Keratinocyte (primary cell): Measurements from ENCODE around the gene FBXO27. TPM values are rescaled to one million over a fixed set of nuclear protein-coding genes. Genes with fewer than 3 reads are reported as not detected.

Source experiments
- DNase-seq: peaks from one replicate; pipeline ENCODE4 v3.0.0-alpha.2; 2011; ENCODE audit warnings: low read depth, missing footprints, low spot score
- FAIRE-seq: peaks from 2 replicates; lab custom pipeline; 2011; peaks lifted over from hg19 to GRCh38; lab: Jason Lieb, UNC
- H2AFZ ChIP-seq: 2 replicates; pipeline ENCODE4 v1.6.0; 2012; ENCODE audit warnings: low read length, control low read depth, inconsistent platforms; ENCODE audit not compliant: control insufficient read depth
- H3K27ac ChIP-seq: 2 replicates; pipeline ENCODE4 v1.5.1; 2011; ENCODE audit warnings: low read length; ENCODE audit not compliant: control insufficient read depth, insufficient read depth
- H3K27me3 ChIP-seq: 3 replicates; pipeline ENCODE4 v1.6.0; 2011; ENCODE audit warnings: low read length; ENCODE audit not compliant: control insufficient read depth, insufficient read depth; ENCODE audit errors: extremely low read depth
- H3K36me3 ChIP-seq, 2 experiments: 2 replicates in 1 of 2; 3 replicates in 1 of 2; pipeline ENCODE4 v1.5.1; 2011; ENCODE audit warnings: low read length in 2 of 2, mild to moderate bottlenecking in 1 of 2; ENCODE audit not compliant: control insufficient read depth in 2 of 2, insufficient read depth in 2 of 2; ENCODE audit errors: extremely low read depth in 1 of 2
- H3K4me1 ChIP-seq: 3 replicates; pipeline ENCODE4 v1.5.1; 2011; ENCODE audit warnings: low read length; ENCODE audit not compliant: control insufficient read depth, insufficient read depth; ENCODE audit errors: extremely low read depth
- H3K4me2 ChIP-seq: 3 replicates; pipeline ENCODE4 v1.6.0; 2011; ENCODE audit warnings: low read depth, low read length; ENCODE audit not compliant: control insufficient read depth, insufficient read depth; ENCODE audit errors: extremely low read depth
- H3K4me3 ChIP-seq, 3 experiments: fragments of 200-600 bp in 1 of 3; sonication (generic) in 1 of 3; 2 replicates in 2 of 3; 3 replicates in 1 of 3; pipeline ENCODE4 v1.5.1; 2011 to 2016; ENCODE audit warnings: low read length in 3 of 3, mild to moderate bottlenecking in 3 of 3, control low read depth in 2 of 3, inconsistent platforms in 1 of 3, low read depth in 1 of 3, mixed read lengths in 1 of 3, mixed run types in 1 of 3, moderate library complexity in 1 of 3; ENCODE audit not compliant: control insufficient read depth in 2 of 3, insufficient read depth in 2 of 3; ENCODE audit errors: extremely low read depth in 1 of 3
- H3K79me2 ChIP-seq: 2 replicates; pipeline ENCODE4 v1.6.0; 2012; ENCODE audit warnings: low read length; ENCODE audit not compliant: control insufficient read depth, insufficient read depth
- H3K9ac ChIP-seq: 3 replicates; pipeline ENCODE4 v1.6.0; 2011; ENCODE audit warnings: low read length; ENCODE audit not compliant: control insufficient read depth, insufficient read depth; ENCODE audit errors: extremely low read depth
- H3K9me1 ChIP-seq: 3 replicates; pipeline ENCODE4 v1.6.0; 2011; ENCODE audit warnings: low read length; ENCODE audit not compliant: control insufficient read depth, insufficient read depth; ENCODE audit errors: extremely low read depth
- H3K9me3 ChIP-seq: 2 replicates; pipeline ENCODE4 v1.5.1; 2012; ENCODE audit warnings: low read depth, low read length; ENCODE audit not compliant: control insufficient read depth
- H4K20me1 ChIP-seq: 3 replicates; pipeline ENCODE4 v1.6.0; 2011; ENCODE audit warnings: low read length; ENCODE audit not compliant: control insufficient read depth, insufficient read depth; ENCODE audit errors: extremely low read depth
- CTCF ChIP-seq, 3 experiments: IDR thresholded peaks in 1 of 3; conservative IDR thresholded peaks in 1 of 3; optimal IDR thresholded peaks in 1 of 3; 2 replicates in 2 of 3; 3 replicates in 1 of 3; pipeline versions ENCODE3 to v1.5.1; 2011; ENCODE audit warnings: low read length in 3 of 3, mild to moderate bottlenecking in 3 of 3, moderate library complexity in 2 of 3, control low read depth in 1 of 3, inconsistent platforms in 1 of 3; ENCODE audit not compliant: insufficient read depth in 2 of 3; ENCODE audit errors: extremely low read depth in 1 of 3
- EZH2 ChIP-seq: IDR thresholded peaks from one replicate; pipeline ENCODE4 v1.6.1; 2012; ENCODE audit warnings: inconsistent platforms, mild to moderate bottlenecking, low read length, moderate library complexity
- dilution Hi-C: fragments of 300-500 bp; cut with MboI; formaldehyde crosslinking; loops from one replicate; pipeline ENCODE4 v1.7.0; 2020; ENCODE audit warnings: low sequenced_read_pairs; ENCODE audit not compliant: extremely low pct_ligation_motif_present
- polyA plus RNA-seq, 5 experiments: library from polyadenylated mRNA; depleted of rRNA in 3 of 5; stranded (reverse) in 3 of 5; stranded (forward) in 1 of 5; unstranded in 1 of 5; fragments of >200 nt; gene quantifications; 1 replicate in 1 of 5; 2 replicates in 3 of 5; 3 replicates in 1 of 5; pipeline versions ENCODE4 v1.2.1 to v1.2.3, GENCODE V29; 2011 to 2012; ENCODE audit warnings: missing spikeins in 2 of 5, low read depth in 1 of 5, low replicate concordance in 1 of 5

The FBXO27 gene
- polyA plus RNA-seq, 1 donor (not counting 4 experiments of a cell fraction or from before 2014, with no cell fraction given), result 4.4 TPM

- TF ChIP-seq EZH2 (no peak), CTCF (optimal IDR thresholded peaks at IDR 0.05 in 1 of 3, IDR thresholded peaks at IDR 0.05 in 1 of 3, conservative IDR thresholded peaks at IDR 0.05 in 1 of 3; ENCODE audit: extremely low read depth in 1 of 3, insufficient read depth in 2 of 3, low read length in 3 of 3) (no peak)
- DNase-seq (no peak), FAIRE-seq (no peak)
- no peaks in the 10 kb centered on the region for H3K79me2 ChIP-seq
- no peak overlapping the region for H3K4me3 ChIP-seq
- no peak overlapping the region for H3K27ac ChIP-seq
- H3K27me3 ChIP-seq, result no peaks in the 10 kb centered on the region
- H3K9me1 ChIP-seq, result no peaks in the 10 kb centered on the region
- H3K4me1 ChIP-seq, result no peaks in the 10 kb centered on the region
- dilution Hi-C loops, result no loop called here
- H3K36me3 ChIP-seq, result no peaks in the 10 kb centered on the region
- H2AFZ ChIP-seq, result no peak overlapping the region
- H3K9me3 ChIP-seq, result no peaks in the 10 kb centered on the region
- no peaks in the 10 kb centered on the region for H4K20me1 ChIP-seq
- no peak overlapping the region for H3K4me2 ChIP-seq
- no peak overlapping the region for H3K9ac ChIP-seq
These were observed 23.3 kb downstream of the FBXO27 start for GRCh38 chr19:39009001-39009400.

GRCh38 chr19:39008137-39008536, 24.2 kb downstream of the FBXO27 start:
- no peak for FAIRE-seq
- DNase-seq, result no peak
- H3K79me2 ChIP-seq, result no peaks in the 10 kb centered on the region
- no peaks in the 10 kb centered on the region for H4K20me1 ChIP-seq
- no peak overlapping the region for H3K27ac ChIP-seq
- dilution Hi-C loops, result no loop called here
- H3K4me2 ChIP-seq, result no peak overlapping the region
- H2AFZ ChIP-seq, result no peak overlapping the region
- no peaks in the 10 kb centered on the region for H3K27me3 ChIP-seq
- no peaks in the 10 kb centered on the region for H3K36me3 ChIP-seq
- TF ChIP-seq CTCF (optimal IDR thresholded peaks at IDR 0.05 in 1 of 3, IDR thresholded peaks at IDR 0.05 in 1 of 3, conservative IDR thresholded peaks at IDR 0.05 in 1 of 3; ENCODE audit: extremely low read depth in 1 of 3, insufficient read depth in 2 of 3, low read length in 3 of 3) (no peak), EZH2 (no peak)
- H3K4me3 ChIP-seq, result no peak overlapping the region
- no peaks in the 10 kb centered on the region for H3K9me1 ChIP-seq
- H3K4me1 ChIP-seq, result no peaks in the 10 kb centered on the region
- no peaks in the 10 kb centered on the region for H3K9me3 ChIP-seq
- H3K9ac ChIP-seq, result no peak overlapping the region
